ENCODE measurements around the gene COMTD1.
"Not testable (repeated sequence)": the region's sequence is repeated elsewhere in the genome, so short reads cannot be mapped to it uniquely, and the experiment has no call there.

COMTD1 gene

GRCh38 chr10:75244487-75245353 is 9.0 kb upstream of the COMTD1 start:
- no peak for DNase-seq

- DNase-seq: no peak
These were observed 7.7 kb upstream of the COMTD1 start for GRCh38 chr10:75243426-75243825.

- DNase-seq: no peak
These were observed 4.7 kb upstream of the COMTD1 start for GRCh38 chr10:75240329-75241076.

GRCh38 chr10:75239096-75239790 is 3.5 kb upstream of the COMTD1 start:
- DNase-seq: no peak

- no peak for DNase-seq
These were observed 2.7 kb upstream of the COMTD1 start for GRCh38 chr10:75238182-75239095.

GRCh38 chr10:75236178-75236825 is 545 bp upstream of the COMTD1 start:
- no peak for DNase-seq

- no peak for DNase-seq
These were observed 928 bp downstream of the COMTD1 start for GRCh38 chr10:75234683-75235374.

GRCh38 chr10:75234017-75234682 is 1.6 kb downstream of the COMTD1 start:
- DNase-seq: peak; percentile 92

GRCh38 chr10:75233444-75234016 is 2.2 kb downstream of the COMTD1 start:
- no peak for DNase-seq

GRCh38 chr10:75231672-75232581 is 3.8 kb downstream of the COMTD1 start:
- DNase-seq: no peak

- DNase-seq: peak; percentile 78
These were observed 5.1 kb downstream of the COMTD1 start for GRCh38 chr10:75230600-75231038.

GRCh38 chr10:75229971-75230370 is 5.8 kb downstream of the COMTD1 start:
- no peak for DNase-seq

GRCh38 chr10:75228834-75229233 is 6.9 kb downstream of the COMTD1 start:
- DNase-seq: no peak

- DNase-seq: no peak
These were observed 7.5 kb downstream of the COMTD1 start for GRCh38 chr10:75228278-75228677.

GRCh38 chr10:75226656-75227055 is 9.1 kb downstream of the COMTD1 start:
- DNase-seq: no peak

- DNase-seq: no peak
These were observed 9.7 kb downstream of the COMTD1 start for GRCh38 chr10:75226095-75226494.

GRCh38 chr10:75223507-75223906 is 12.2 kb downstream of the COMTD1 start:
- DNase-seq: no peak

GRCh38 chr10:75221492-75221891 is 14.3 kb downstream of the COMTD1 start:
- DNase-seq: not testable (repeated sequence)

- DNase-seq: no peak
These were observed 15.5 kb downstream of the COMTD1 start for GRCh38 chr10:75220274-75220673.

Measured in NCI-H345 (cell line).